ENCODE measurements around the gene HSPA1A. TPM values are rescaled to one million over a fixed set of nuclear protein-coding genes. Genes with fewer than 3 reads are reported as not detected.

The HSPA1A gene
- total RNA-seq, 1 donor from 2014 or later: 230 TPM

GRCh38 chr6:31768363-31769257, 46.7 kb upstream of the HSPA1A start:
- no peak overlapping the region for H3K4me3 ChIP-seq
- no peaks in the 10 kb centered on the region for H3K9me3 ChIP-seq
- ATAC-seq (peak; percentile 40 to 54), DNase-seq (no peak)
- H3K4me1 ChIP-seq: peaks cover 17% of the 10 kb centered on the region
- peak overlapping the region; percentile 36 for H3K27ac ChIP-seq
- TF ChIP-seq, protein P1, sequence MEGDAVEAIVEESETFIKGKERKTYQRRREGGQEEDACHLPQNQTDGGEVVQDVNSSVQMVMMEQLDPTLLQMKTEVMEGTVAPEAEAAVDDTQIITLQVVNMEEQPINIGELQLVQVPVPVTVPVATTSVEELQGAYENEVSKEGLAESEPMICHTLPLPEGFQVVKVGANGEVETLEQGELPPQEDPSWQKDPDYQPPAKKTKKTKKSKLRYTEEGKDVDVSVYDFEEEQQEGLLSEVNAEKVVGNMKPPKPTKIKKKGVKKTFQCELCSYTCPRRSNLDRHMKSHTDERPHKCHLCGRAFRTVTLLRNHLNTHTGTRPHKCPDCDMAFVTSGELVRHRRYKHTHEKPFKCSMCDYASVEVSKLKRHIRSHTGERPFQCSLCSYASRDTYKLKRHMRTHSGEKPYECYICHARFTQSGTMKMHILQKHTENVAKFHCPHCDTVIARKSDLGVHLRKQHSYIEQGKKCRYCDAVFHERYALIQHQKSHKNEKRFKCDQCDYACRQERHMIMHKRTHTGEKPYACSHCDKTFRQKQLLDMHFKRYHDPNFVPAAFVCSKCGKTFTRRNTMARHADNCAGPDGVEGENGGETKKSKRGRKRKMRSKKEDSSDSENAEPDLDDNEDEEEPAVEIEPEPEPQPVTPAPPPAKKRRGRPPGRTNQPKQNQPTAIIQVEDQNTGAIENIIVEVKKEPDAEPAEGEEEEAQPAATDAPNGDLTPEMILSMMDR (IDR thresholded peaks at IDR 0.05): no peak
- H3K36me3 ChIP-seq: no peaks in the 10 kb centered on the region
- no peaks in the 10 kb centered on the region for H3K27me3 ChIP-seq (ENCODE audit: low read depth)
- intact Hi-C loops (cut with DNase I): no loop called here

DNA sequence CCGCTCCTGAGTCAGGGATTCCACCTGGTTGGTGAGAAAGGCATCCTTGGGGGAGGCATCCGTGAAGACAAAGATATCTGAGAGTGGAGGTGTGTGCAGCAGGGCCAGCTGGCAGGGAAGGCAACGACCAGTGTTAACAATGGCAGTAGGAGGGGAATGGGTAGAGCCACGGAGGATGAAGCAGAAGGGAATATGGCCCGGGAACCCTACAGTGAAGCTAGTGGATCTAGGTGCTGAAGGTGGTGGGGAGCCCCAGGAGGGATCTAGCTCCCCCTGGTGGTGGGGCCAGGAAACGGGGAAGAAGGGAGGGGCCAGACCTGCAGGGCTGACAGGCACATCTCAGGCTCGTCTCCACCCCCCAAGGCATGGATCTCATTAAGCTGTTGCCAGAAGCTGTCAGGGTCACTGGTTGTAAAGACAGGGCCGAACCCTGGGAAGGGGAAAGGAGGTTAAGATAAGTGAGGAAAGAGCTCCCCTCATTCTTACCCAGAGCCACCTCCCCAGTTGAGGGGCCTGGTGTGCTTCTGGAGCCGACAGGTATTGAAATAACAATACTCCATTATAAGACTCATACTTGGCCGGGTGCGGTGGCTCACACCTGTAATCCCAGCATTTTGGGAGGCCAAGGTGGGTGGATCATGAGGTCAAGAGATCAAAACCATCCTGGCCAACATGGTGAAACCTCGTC, 45.5 kb upstream of the HSPA1A start:
- Histone ChIP-seq H3K36me3 (no peaks in the 10 kb centered on the region), H3K4me3 (no peak overlapping the region), H3K27ac (no peak overlapping the region), H3K27me3 (ENCODE audit: low read depth) (no peaks in the 10 kb centered on the region), H3K9me3 (no peaks in the 10 kb centered on the region), H3K4me1 (peaks cover 17% of the 10 kb centered on the region)
- intact Hi-C loops (cut with DNase I): no loop called here
- ATAC-seq (peak; percentile 90 to 92), DNase-seq (peak; percentile 88)
- TF ChIP-seq, protein P1 (IDR thresholded peaks at IDR 0.05): peak; percentile 90

DNA sequence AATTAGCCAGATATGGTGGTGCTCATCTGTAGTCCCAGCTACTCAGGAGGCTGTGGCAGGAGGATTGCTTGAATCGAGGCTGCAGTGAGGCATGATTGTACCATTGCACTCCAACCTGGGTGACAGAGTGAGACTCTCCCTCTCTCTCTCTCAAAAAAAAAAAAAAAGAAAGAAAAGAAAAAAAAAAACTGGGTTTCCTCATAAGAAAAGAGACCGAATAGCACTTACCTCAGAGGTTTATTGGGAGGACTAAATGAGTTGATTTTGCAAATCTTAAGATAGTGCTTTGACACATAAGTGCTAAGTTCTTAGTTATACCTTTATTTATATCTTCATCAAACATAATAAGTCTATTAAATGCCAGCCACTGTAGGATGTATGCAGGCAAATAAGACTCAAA, 44.5 kb upstream of the HSPA1A start:
- TF ChIP-seq, protein P1 (IDR thresholded peaks at IDR 0.05): no peak
- intact Hi-C loops (cut with DNase I): no loop called here
- peaks cover 17% of the 10 kb centered on the region for H3K4me1 ChIP-seq
- DNase-seq: no peak
- no peak for ATAC-seq
- H3K36me3 ChIP-seq: no peaks in the 10 kb centered on the region
- no peaks in the 10 kb centered on the region for H3K27me3 ChIP-seq (ENCODE audit: low read depth)
- H3K9me3 ChIP-seq: no peaks in the 10 kb centered on the region
- H3K27ac ChIP-seq: no peak overlapping the region
- no peak overlapping the region for H3K4me3 ChIP-seq

- no peaks in the 10 kb centered on the region for H3K36me3 ChIP-seq
- DNase-seq (no peak), ATAC-seq (no peak)
- TF ChIP-seq, protein P1 (IDR thresholded peaks at IDR 0.05): no peak
- H3K4me3 ChIP-seq: no peak overlapping the region
- intact Hi-C loops (cut with DNase I): no loop called here
- H3K27me3 ChIP-seq (ENCODE audit: low read depth): no peaks in the 10 kb centered on the region
- no peak overlapping the region for H3K27ac ChIP-seq
- peaks cover 20% of the 10 kb centered on the region for H3K4me1 ChIP-seq
- H3K9me3 ChIP-seq: no peaks in the 10 kb centered on the region
Observed at GRCh38 chr6:31771992-31772358, 43.4 kb upstream of the HSPA1A start.

GRCh38 chr6:31775184-31775583, 40.2 kb upstream of the HSPA1A start:
- intact Hi-C loops (cut with DNase I): no loop called here
- H3K9me3 ChIP-seq: no peaks in the 10 kb centered on the region
- peaks cover 20% of the 10 kb centered on the region for H3K36me3 ChIP-seq
- H3K27me3 ChIP-seq (ENCODE audit: low read depth): no peaks in the 10 kb centered on the region
- H3K27ac ChIP-seq: no peak overlapping the region
- ATAC-seq: no peak
- TF ChIP-seq, protein P1 (IDR thresholded peaks at IDR 0.05): no peak
- DNase-seq: no peak
- H3K4me3 ChIP-seq: no peak overlapping the region
- peaks cover 13% of the 10 kb centered on the region for H3K4me1 ChIP-seq
